ENCODE data around the gene B4GALT5.

The B4GALT5 gene

DNA sequence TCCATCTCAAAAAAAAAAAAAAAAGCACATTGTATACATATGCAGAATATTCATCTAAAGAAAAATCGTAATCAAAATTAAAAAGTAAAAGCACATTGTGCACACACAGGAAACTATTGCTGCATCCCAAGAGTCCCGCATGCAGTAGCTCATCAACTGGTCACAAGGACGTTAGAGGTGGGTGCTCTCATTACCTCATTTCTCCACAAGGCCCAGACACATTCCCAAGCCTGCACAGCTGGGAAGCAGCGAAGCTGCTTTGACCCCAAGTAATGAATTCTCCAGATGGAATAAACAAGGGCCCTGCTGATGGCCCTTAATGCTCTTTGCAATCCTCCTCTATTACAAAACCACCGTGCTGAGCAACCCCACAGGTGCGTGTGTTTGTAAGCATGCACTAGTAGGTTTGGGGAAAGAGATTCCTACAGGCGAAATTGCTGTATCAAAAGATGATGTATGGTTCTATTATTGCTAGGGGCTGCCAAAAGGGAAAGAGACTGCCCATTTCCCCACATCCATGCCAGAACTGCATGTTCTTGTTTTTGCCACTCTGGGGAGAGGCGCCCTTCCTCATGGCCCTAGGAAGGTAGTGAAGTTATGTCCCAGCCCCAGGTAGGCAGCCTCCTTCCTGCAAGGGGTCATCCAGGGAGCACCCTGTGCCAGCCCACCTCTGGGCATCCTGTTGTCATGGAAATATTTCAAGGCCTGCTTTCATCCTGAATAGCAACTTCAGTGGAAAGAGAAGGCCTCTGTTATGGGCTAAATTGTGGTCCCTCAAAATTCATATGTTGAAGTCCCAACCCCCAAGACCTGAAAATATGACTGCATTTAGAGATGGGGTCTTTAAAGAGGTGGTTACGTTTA is 111.1 kb downstream of the B4GALT5 start:
- DNase-seq (ENCODE audit: extremely low read depth, low read depth): no peak
- TF ChIP-seq, protein P1, sequence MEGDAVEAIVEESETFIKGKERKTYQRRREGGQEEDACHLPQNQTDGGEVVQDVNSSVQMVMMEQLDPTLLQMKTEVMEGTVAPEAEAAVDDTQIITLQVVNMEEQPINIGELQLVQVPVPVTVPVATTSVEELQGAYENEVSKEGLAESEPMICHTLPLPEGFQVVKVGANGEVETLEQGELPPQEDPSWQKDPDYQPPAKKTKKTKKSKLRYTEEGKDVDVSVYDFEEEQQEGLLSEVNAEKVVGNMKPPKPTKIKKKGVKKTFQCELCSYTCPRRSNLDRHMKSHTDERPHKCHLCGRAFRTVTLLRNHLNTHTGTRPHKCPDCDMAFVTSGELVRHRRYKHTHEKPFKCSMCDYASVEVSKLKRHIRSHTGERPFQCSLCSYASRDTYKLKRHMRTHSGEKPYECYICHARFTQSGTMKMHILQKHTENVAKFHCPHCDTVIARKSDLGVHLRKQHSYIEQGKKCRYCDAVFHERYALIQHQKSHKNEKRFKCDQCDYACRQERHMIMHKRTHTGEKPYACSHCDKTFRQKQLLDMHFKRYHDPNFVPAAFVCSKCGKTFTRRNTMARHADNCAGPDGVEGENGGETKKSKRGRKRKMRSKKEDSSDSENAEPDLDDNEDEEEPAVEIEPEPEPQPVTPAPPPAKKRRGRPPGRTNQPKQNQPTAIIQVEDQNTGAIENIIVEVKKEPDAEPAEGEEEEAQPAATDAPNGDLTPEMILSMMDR (IDR thresholded peaks at IDR 0.05; ENCODE audit: low read depth, low read length): no peak

DNA sequence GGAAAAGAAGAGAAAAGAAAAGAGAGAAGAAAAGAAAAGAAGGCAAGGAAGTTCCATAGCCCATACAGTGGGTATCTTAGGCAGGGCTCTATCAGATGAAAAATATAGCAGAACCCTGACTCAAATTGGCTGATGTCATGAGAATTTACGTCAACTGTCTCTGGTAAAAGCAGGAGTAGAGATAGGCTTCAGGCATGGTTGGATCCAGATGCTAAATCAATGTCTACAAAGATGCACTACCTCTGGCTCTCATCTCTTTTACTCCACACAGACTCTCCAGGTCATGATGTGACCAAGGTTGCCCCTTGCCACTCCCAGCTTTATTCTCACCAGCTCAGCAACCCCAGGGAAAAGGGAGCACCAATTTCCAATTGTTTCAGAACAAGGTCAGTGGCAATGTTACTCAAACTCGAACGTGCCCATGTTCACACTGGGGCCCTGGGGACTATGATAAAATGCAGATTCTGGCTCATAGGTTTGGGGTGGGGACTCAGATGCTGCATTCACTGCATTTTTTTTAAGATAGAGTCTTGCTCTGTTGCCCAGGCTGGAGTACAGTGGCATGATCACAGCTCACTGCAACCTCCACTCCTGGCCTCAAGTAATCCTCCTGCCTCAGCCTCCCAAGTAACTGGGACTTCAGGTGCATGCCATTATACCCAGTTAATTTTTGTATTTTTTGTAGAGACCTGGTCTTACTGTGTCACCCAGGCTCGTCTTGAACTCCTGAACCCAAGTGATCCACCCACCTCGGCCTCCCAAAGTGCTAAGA is 112.3 kb downstream of the B4GALT5 start:
- TF ChIP-seq, protein P1 (IDR thresholded peaks at IDR 0.05; ENCODE audit: low read depth, low read length): no peak
- no peak for DNase-seq (ENCODE audit: extremely low read depth, low read depth)

DNA sequence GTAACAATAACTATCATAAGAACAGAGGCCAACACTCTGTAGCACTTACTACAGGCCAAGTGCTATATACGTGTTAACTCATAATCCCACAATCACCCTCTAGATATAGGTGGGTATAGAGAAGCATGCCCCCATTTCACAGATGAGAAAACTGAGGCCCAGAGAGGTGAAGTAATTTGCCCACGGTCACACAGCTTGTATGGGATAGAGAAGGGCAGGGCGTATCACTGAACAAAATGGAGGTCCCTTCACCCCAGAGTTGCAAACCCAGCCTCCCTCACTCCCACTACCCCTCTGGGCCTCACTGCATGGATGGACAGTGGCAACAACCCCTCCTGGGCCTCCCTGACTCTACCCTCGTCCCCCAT is 113.9 kb downstream of the B4GALT5 start:
- no peak for DNase-seq (ENCODE audit: extremely low read depth, low read depth)
- TF ChIP-seq, protein P1 (IDR thresholded peaks at IDR 0.05; ENCODE audit: low read depth, low read length): no peak

DNA sequence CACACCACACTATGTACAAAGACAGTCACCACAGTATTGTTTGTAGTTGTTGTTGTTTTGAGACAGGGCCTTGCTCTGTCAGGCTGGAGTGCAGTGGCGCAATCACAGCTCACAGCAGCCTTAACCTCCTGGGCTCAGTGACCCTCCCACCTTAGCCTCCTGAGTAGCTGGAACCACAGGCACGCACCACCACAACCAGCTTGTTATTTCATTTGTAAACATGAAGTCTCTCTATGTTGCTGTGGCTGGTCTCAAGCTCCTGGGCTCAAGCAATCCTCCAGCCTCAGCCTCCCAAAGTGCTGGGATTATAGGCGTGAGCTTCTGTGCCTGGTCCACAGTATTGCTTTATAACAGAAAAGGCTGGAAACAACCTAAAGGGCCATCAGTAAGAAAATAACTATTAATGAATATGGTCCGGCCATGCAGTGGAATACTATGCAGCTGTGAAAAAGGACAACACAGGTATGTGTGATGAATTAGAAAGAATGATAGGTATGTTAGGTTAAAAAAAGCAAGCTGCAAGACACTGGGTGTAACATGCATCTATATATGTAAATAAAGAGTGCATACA is 115.8 kb downstream of the B4GALT5 start:
- TF ChIP-seq, protein P1 (IDR thresholded peaks at IDR 0.05; ENCODE audit: low read depth, low read length): no peak
- no peak for DNase-seq (ENCODE audit: extremely low read depth, low read depth)

DNA sequence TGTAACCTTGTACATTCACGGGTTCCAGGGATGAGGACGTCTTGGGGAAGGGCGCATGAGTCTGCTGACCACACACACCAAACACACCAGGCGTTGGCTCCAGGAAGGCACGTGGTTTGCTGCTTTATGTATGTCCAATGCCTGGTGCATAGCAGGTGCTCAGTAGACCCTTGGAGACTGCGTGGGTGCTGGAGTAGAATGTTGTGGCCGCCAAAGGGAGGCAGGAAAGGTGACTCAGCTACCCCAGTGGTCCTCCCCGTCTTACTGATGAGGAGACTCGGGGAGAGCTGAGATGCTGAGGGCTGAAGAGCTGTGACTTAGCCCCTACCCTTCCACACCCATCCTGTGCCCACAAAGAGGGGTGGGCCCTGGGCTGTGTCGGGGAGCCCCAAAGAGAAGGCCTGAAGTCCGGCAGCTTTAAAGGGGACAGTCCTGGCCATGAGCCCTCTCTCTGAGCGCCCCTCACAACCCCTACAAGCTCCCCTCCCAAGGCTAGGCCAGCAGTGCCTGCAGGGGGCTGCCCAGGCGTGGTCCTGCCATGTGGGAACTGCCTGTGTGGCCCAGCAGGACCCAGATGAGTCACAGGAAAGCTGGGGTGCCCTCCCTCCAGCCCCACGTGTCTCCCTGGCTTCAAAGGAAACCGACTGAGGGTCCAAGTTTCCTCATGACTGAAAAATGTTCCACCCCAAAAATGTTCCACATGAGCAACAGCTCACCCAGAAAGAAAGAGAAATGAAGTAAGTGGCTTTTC is 117.7 kb downstream of the B4GALT5 start:
- TF ChIP-seq, protein P1 (IDR thresholded peaks at IDR 0.05; ENCODE audit: low read depth, low read length): no peak
- no peak for DNase-seq (ENCODE audit: extremely low read depth, low read depth)

DNA sequence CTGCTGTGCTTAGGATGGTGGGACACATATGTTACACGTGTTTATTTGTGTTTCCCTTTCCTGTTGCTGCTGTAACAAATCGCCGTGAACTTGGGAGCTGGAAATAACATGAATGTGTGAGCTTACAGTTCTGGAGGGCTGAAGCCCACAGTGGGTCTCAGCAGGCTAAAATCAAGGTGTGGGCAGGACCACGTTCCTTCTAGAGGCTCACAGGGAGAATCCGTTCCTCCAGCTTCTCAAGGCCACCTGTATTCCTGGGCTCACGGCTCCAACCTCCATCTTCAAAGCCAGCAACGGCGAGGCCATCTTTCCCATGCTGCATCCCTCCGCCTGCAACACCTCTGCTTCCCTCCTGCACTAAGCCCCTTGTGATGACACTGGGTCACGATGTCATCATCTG is 118.3 kb downstream of the B4GALT5 start:
- TF ChIP-seq, protein P1 (IDR thresholded peaks at IDR 0.05; ENCODE audit: low read depth, low read length): no peak
- no peak for DNase-seq (ENCODE audit: extremely low read depth, low read depth)

Measured in AG09319 (cell line).